Psoas muscle (tissue), 8 donors: ENCODE data around the gene INPP4A. TPM values are rescaled to one million over a fixed set of nuclear protein-coding genes. Genes with fewer than 3 reads are reported as not detected.

Experiments used
- ATAC-seq, 4 donors: fragments of 200-7000 bp; cut with Tn5 transposase; one replicate each; pipeline ENCODE4 v1.9.1; 2020; ENCODE audit warnings: moderate library complexity in 3 of 4, mild to moderate bottlenecking in 2 of 4
- DNase-seq, 2 donors: peaks; one replicate each; pipeline ENCODE4 v3.0.0-alpha.2; 2020
- H3K27ac ChIP-seq: fragments of 200-600 bp; one replicate; pipeline ENCODE4 v1.8.0; 2022
- H3K27me3 ChIP-seq, 3 donors: fragments of 200-600 bp in 1 of 3; one replicate each; pipeline versions ENCODE4 v1.6.1 to v1.8.0; 2013 to 2022; ENCODE audit warnings: low read length in 2 of 3, mild to moderate bottlenecking in 2 of 3, moderate library complexity in 1 of 3; ENCODE audit not compliant: insufficient read depth in 3 of 3
- H3K36me3 ChIP-seq, 2 donors: fragments of 200-600 bp in 1 of 2; one replicate each; pipeline versions ENCODE4 v1.6.1 to v1.8.0; 2013 to 2022; ENCODE audit warnings: low read depth in 1 of 2, mild to moderate bottlenecking in 1 of 2, moderate library complexity in 1 of 2; ENCODE audit not compliant: insufficient read depth in 1 of 2
- H3K4me1 ChIP-seq: fragments of 200-600 bp; one replicate; pipeline ENCODE4 v1.8.0; 2022
- H3K4me3 ChIP-seq: fragments of 200-600 bp; one replicate; pipeline ENCODE4 v1.8.0; 2022; ENCODE audit warnings: mild to moderate bottlenecking
- H3K9me3 ChIP-seq: fragments of 200-600 bp; one replicate; pipeline ENCODE4 v1.8.0; 2022
- CTCF ChIP-seq: fragments of 200-600 bp; IDR thresholded peaks from one replicate; pipeline ENCODE4 v1.8.0; 2022; ENCODE audit warnings: antibody characterized with exemption
- WGBS, 3 donors: extraction: QIAGEN DNeasy Blood & Tissue Kit; methylation state at CpG; one replicate each; pipeline versions ENCODE4 v1.1.6 to v1.1.7; 2013; 5-methylcytosine and 5-hydroxymethylcytosine counted together
- intact Hi-C, 2 donors: fragments of 100-400 bp; cut with DNase I; formaldehyde crosslinking; loops; one replicate each; pipeline versions ENCODE4 v1.11.0 to v1.14.2; 2022
- polyA plus RNA-seq, 3 donors: library from polyadenylated mRNA; stranded (reverse); fragments of 200-250 nt; gene quantifications; one replicate each; pipeline ENCODE4 v1.2.3, GENCODE V29; 2013
- total RNA-seq, 4 donors: library from RNA; stranded (reverse); fragmentation: NEBNext Ultra II Directional in 2 of 4; extraction: Animal tissue kit (Norgen Biotek cat#: 25700) in 2 of 4; gene quantifications; one replicate each; pipeline versions ENCODE4 v1.2.1 to v1.2.4, GENCODE V29; 2021 to 2023
- donor health status: healthy with polysubstance abuse.
- donor health status: DM: no; HTN: no; CAD: no; lungs with moderate emphysema.
- donor health status: Bipolar disorder and iron deficiency.
- donor health status: healthy.
- donor health status: DM: yes; HTN: yes; CAD: no.
- donor health status: DM: no; HTN: no; CAD: no.
- donor health status: DM: no; HTN: no; CAD: no.
- donor health status: DM: yes; HTN: yes; CAD: no.

INPP4A gene
- total and polyA plus RNA-seq, 7 donors: 2.2 to 19.7 (median 9.8) TPM

GRCh38 chr2:98505311-98505808, 60.7 kb downstream of the INPP4A start:
- H3K27me3 ChIP-seq: no peaks in the 10 kb centered on the region
- intact Hi-C loops: loop anchor here in 1 of 2 donors (5.0 kb wide), 1 partner anchor 58 kb away; no protein-coding TSS in a partner anchor
- ATAC-seq: peak; percentile 17 to 44 (median 40)
- no peak overlapping the region for H3K4me3 ChIP-seq
- no peak for TF ChIP-seq CTCF
- peaks cover 32% of the 10 kb centered on the region for H3K4me1 ChIP-seq
- no peak for DNase-seq
- H3K36me3 ChIP-seq: no peaks in the 10 kb centered on the region
- H3K27ac ChIP-seq: peak overlapping the region; percentile 30
- WGBS, 3 donors: 71 to 79% (median 72%) methylated on average over 7 of the region's 7 CpGs
- H3K9me3 ChIP-seq: no peaks in the 10 kb centered on the region

DNA sequence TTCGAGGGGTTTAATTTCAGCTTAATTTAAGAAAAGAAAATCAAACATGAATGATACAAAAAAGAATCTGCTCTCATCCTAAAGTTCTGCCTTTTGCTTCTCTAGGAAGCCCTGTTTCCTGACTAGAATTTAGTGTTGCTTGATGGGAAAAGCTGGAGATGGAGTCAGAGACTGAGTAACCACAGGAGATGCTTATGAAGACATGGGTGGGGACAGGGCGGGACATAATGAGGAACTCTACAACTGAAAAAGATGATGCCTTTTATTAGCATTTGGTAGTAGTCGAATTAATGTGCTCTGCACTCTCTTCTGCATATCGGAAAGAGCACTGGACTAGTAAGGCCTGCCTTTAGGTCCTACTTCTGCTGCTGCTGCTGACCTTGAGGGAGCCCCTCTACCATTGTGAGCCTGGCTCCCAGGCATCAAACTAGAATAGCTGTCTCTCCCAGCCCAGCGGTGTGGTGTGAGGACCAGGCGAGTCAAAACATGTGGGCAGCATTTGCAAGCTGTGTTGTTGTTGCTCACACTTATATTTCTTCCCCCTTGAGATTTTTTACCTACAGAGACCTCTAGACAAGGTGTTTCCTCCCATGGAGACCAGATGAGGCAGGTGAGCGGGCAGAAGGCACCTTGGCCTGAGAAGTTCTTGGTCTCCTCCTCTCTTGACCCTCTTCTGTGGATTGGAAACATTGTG, 61.5 kb downstream of the INPP4A start:
- no peak for ATAC-seq
- DNase-seq: no peak
- TF ChIP-seq CTCF: no peak
- H3K9me3 ChIP-seq: no peaks in the 10 kb centered on the region
- peaks cover 32% of the 10 kb centered on the region for H3K4me1 ChIP-seq
- no peak overlapping the region for H3K27ac ChIP-seq
- 93 to 94% (median 93%) methylated on average over 7 of the region's 7 CpGs for WGBS, 3 donors
- intact Hi-C loops: loop anchor here in 1 of 2 donors (5.0 kb wide), 1 partner anchor 59 kb away; no protein-coding TSS in a partner anchor
- H3K27me3 ChIP-seq: no peaks in the 10 kb centered on the region
- no peaks in the 10 kb centered on the region for H3K36me3 ChIP-seq
- H3K4me3 ChIP-seq: no peak overlapping the region

DNA sequence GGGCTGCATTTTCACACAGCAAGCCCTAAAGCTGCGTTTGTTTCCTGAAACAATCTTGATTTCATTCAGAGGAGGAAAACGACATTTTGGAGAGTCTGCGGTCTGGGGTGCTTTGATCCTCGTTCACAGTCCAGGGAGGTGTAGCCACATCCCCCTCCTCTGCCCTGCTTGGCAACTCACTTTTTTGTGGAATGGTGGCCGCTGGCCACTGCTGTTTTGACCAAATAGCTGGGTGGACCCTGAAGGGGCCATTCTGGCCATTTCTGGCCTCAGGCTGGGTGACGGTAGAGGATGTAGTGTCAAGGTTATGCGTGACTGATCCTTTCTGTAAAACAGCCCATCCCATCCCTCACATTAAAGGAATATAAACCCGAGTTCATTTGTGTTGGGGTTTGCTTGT, 62.2 kb downstream of the INPP4A start:
- TF ChIP-seq CTCF: no peak
- H3K4me1 ChIP-seq: peaks cover 32% of the 10 kb centered on the region
- no peaks in the 10 kb centered on the region for H3K36me3 ChIP-seq
- no peaks in the 10 kb centered on the region for H3K9me3 ChIP-seq
- H3K27me3 ChIP-seq: no peaks in the 10 kb centered on the region
- intact Hi-C loops: loop anchor here in 1 of 2 donors (5.0 kb wide), 1 partner anchor 60 kb away; no protein-coding TSS in a partner anchor
- no peak overlapping the region for H3K27ac ChIP-seq
- DNase-seq: no peak
- no peak overlapping the region for H3K4me3 ChIP-seq
- WGBS, 3 donors: 91 to 95% (median 94%) methylated on average over 8 of the region's 8 CpGs
- ATAC-seq: no peak

DNA sequence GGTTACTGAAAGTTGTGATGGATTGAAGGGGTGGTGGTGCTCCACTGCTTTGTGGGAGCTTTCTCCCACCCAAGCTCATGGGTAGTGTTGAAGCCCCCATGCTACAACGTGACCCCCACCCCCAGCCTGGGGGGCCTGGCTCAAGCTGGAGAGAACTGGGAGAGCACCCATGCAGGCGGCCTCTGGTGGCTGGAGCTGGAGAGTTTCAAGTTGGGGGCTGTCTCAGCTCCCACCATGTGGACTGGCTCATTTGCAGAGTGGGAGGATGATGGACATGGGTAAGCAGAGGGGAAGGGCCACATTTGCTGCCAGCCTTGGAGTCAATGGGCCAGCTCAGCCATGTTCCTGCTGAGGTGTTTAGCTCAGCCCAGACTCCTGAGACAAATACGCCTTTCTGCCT, 62.8 kb downstream of the INPP4A start:
- Histone ChIP-seq H3K4me1 (peaks cover 30% of the 10 kb centered on the region), H3K4me3 (no peak overlapping the region), H3K36me3 (no peaks in the 10 kb centered on the region), H3K27ac (no peak overlapping the region), H3K27me3 (no peaks in the 10 kb centered on the region), H3K9me3 (no peaks in the 10 kb centered on the region)
- intact Hi-C loops: loop anchor here in 1 of 2 donors (5.0 kb wide), 1 partner anchor 60 kb away; no protein-coding TSS in a partner anchor
- 91 to 94% (median 94%) methylated on average over 3 of the region's 3 CpGs for WGBS, 3 donors
- TF ChIP-seq CTCF: no peak
- DNase-seq: no peak
- no peak for ATAC-seq
